ENCODE measurements around the gene FCER2. TPM values are rescaled to one million over a fixed set of nuclear protein-coding genes. Genes with fewer than 3 reads are reported as not detected.

Gene FCER2
- total RNA-seq, 2 experiments from 2014 or later, result 3.3 to 4.6 TPM

- POLR2A ChIA-PET, result no interaction called here
- no peaks in the 10 kb centered on the region for H3K36me3 ChIP-seq (ENCODE audit: insufficient read depth, low read length)
- no peak for TF ChIP-seq EZH2phosphoT487 (IDR thresholded peaks at IDR 0.05; ENCODE audit: borderline replicate concordance, low read depth, low read length)
- TF ChIP-seq, protein P1, sequence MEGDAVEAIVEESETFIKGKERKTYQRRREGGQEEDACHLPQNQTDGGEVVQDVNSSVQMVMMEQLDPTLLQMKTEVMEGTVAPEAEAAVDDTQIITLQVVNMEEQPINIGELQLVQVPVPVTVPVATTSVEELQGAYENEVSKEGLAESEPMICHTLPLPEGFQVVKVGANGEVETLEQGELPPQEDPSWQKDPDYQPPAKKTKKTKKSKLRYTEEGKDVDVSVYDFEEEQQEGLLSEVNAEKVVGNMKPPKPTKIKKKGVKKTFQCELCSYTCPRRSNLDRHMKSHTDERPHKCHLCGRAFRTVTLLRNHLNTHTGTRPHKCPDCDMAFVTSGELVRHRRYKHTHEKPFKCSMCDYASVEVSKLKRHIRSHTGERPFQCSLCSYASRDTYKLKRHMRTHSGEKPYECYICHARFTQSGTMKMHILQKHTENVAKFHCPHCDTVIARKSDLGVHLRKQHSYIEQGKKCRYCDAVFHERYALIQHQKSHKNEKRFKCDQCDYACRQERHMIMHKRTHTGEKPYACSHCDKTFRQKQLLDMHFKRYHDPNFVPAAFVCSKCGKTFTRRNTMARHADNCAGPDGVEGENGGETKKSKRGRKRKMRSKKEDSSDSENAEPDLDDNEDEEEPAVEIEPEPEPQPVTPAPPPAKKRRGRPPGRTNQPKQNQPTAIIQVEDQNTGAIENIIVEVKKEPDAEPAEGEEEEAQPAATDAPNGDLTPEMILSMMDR (conservative IDR thresholded peaks at IDR 0.05; ENCODE audit: low read length), result no peak
- no peaks in the 10 kb centered on the region; the same call in 1 of the 2 replicates for H3K79me2 ChIP-seq (ENCODE audit: insufficient read depth, low read depth, low read length)
- no peak overlapping the region for H3K4me2 ChIP-seq (ENCODE audit: low read length)
- no TSS peak for BruUV-seq (replicated peaks)
- H2AFZ ChIP-seq (ENCODE audit: low read length), result no peak overlapping the region
- no peak for DNase-seq (ENCODE audit: low spot score)
- H3K9me2 ChIP-seq (ENCODE audit: insufficient read depth, low read length), result no peaks in the 10 kb centered on the region
- H3K9me3 ChIP-seq (ENCODE audit: low read length), result no peaks in the 10 kb centered on the region
- CTCF ChIA-PET (ENCODE audit: unreplicated experiment), result interaction anchor here (0.5 kb wide), 1 partner anchor 37 kb away, joined by 3 read pairs; no protein-coding TSS in a partner anchor
- intact Hi-C loops (cut with micrococcal nuclease; ENCODE audit: unreplicated experiment), result no loop called here
- H3K4me3 ChIP-seq (ENCODE audit: low read depth, low read length, poor library complexity, severe bottlenecking), result no peak overlapping the region
- H3K4me1 ChIP-seq (ENCODE audit: insufficient read depth, low read length, poor library complexity, severe bottlenecking), result peaks cover 8% of the 10 kb centered on the region
- H4K20me1 ChIP-seq (ENCODE audit: insufficient read depth, low read length), result no peaks in the 10 kb centered on the region
- no peak overlapping the region for H3K27ac ChIP-seq (ENCODE audit: low read depth, low read length, poor library complexity, severe bottlenecking)
These were observed 59.5 kb downstream of the FCER2 start for GRCh38 chr19:7642295-7643030.

DNA sequence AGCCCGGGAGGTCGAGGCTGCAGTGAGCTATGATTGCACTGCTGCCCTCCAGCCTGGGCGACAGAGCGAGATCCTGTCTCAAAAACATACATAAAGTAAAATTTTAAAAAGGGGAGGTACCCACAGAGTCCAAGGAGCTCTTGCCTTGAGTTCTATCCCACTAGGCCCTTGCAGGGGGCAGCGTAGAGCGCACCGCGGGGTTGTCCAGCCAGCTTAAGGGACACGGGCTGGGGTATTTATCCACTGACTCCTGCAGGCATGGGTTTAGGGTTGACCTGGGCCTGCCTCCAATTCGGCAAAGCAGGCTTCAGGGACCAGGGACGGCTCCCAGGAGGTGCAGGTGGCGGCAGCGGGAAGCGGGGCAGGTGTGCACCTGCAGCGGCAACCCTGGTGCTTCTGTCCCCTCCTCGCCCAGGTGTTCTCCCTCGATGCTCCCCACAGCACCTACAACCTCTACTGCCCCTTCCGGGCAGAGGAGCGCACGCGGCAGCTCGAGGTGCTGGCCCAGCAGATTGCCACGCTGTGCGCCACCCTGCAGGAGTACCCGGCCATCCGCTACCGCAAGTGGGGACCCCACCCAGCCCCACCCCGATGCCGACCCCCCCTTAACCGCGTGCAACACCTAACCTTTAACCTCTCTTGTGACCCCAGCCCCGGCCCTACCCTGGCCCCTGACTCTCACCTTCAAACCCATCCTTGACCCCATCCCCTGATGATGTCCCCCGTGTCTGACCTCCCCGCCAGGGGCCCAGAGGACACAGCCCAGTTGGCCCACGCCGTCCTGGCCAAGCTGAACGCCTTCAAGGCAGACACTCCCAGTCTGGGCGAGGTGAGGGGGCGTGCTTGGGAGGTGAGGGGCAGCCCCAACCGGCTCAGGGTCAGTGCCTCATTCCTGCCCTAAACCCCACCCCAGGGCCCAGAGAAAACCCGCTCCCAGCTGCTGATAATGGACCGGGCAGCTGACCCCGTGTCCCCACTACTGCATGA, 60.3 kb downstream of the FCER2 start:
- peaks cover 10% of the 10 kb centered on the region for H3K4me1 ChIP-seq (ENCODE audit: insufficient read depth, low read length, poor library complexity, severe bottlenecking)
- no TSS peak for BruUV-seq (replicated peaks)
- intact Hi-C loops (cut with micrococcal nuclease; ENCODE audit: unreplicated experiment), result no loop called here
- ChIA-PET POLR2A (no interaction called here), CTCF (ENCODE audit: unreplicated experiment) (interaction anchor here (0.5 to 0.7 kb wide), 2 partner anchors 36 kb away, joined by 3 read pairs; no protein-coding TSS in a partner anchor)
- no peaks in the 10 kb centered on the region for H3K9me3 ChIP-seq (ENCODE audit: low read length)
- no peak overlapping the region for H3K27ac ChIP-seq (ENCODE audit: low read depth, low read length, poor library complexity, severe bottlenecking)
- no peak for DNase-seq (ENCODE audit: low spot score)
- H3K36me3 ChIP-seq (ENCODE audit: insufficient read depth, low read length), result no peaks in the 10 kb centered on the region
- no peak for TF ChIP-seq EZH2phosphoT487 (IDR thresholded peaks at IDR 0.05; ENCODE audit: borderline replicate concordance, low read depth, low read length)
- TF ChIP-seq, protein P1 (conservative IDR thresholded peaks at IDR 0.05; ENCODE audit: low read length), result peak; percentile 39; the same call in 1 of the 2 replicates
- H3K4me3 ChIP-seq (ENCODE audit: low read depth, low read length, poor library complexity, severe bottlenecking), result no peak overlapping the region
- no peaks in the 10 kb centered on the region for H3K9me2 ChIP-seq (ENCODE audit: insufficient read depth, low read length)
- no peaks in the 10 kb centered on the region; the same call in 1 of the 2 replicates for H3K79me2 ChIP-seq (ENCODE audit: insufficient read depth, low read depth, low read length)
- no peak overlapping the region for H2AFZ ChIP-seq (ENCODE audit: low read length)
- H4K20me1 ChIP-seq (ENCODE audit: insufficient read depth, low read length), result no peaks in the 10 kb centered on the region
- no peak overlapping the region for H3K4me2 ChIP-seq (ENCODE audit: low read length)

Data from OCI-LY7 (cell line).